WTC11 (cell line): ENCODE measurements around the gene EOMES. TPM values are rescaled to one million over a fixed set of nuclear protein-coding genes. Genes with fewer than 3 reads are reported as not detected.

Experiments used
- ATAC-seq: fragments of 200-7000 bp; cut with Tn5 transposase; 2 replicates; pipeline ENCODE4 v1.10.0; 2021; ENCODE audit warnings: mild to moderate bottlenecking, moderate library complexity
- CTCF ChIA-PET: fragments of 300-600 bp; sonication (Branson Sonifier 250); formaldehyde crosslinking; loops from one replicate; lab custom pipeline; 2021; ENCODE audit warnings: antibody characterized with exemption; lab: Charles Lee
- POLR2A ChIA-PET: fragments of 350-600 bp; sonication (Branson Sonifier 250); formaldehyde crosslinking; loops from one replicate; lab custom pipeline; 2021; ENCODE audit warnings: antibody characterized with exemption; lab: Charles Lee
- DNase-seq: peaks from one replicate; pipeline ENCODE4 v3.0.0; 2021; ENCODE audit warnings: low spot score
- H3K27ac Mint-ChIP-seq: 2 replicates; pipeline ENCODE4 v1.8.0; 2021; ENCODE audit warnings: mixed read lengths
- H3K27me3 Mint-ChIP-seq: 2 replicates; pipeline ENCODE4 v1.8.0; 2021; ENCODE audit warnings: low read depth, mild to moderate bottlenecking, moderate library complexity, mixed read lengths
- H3K36me3 Mint-ChIP-seq: 2 replicates; pipeline ENCODE4 v1.8.0; 2021; ENCODE audit warnings: mixed read lengths
- H3K4me1 Mint-ChIP-seq: 2 replicates; pipeline ENCODE4 v1.8.0; 2022; ENCODE audit warnings: mixed read lengths
- H3K4me3 Mint-ChIP-seq: 2 replicates; pipeline ENCODE4 v1.8.0; 2021; ENCODE audit warnings: mild to moderate bottlenecking, moderate library complexity, mixed read lengths
- H3K9me3 Mint-ChIP-seq: 2 replicates; pipeline ENCODE4 v1.8.0; 2021; ENCODE audit warnings: mixed read lengths
- ARID4B ChIP-seq: sonication (generic); formaldehyde crosslinking; IDR thresholded peaks from 2 replicates; pipeline ENCODE4 v1.8.0; 2023; ENCODE audit warnings: missing genetic modification reagents, mild to moderate bottlenecking, borderline replicate concordance
- ATF1 ChIP-seq: sonication (generic); formaldehyde crosslinking; IDR thresholded peaks from 2 replicates; pipeline ENCODE4 v1.8.1; 2023; ENCODE audit warnings: mild to moderate bottlenecking, moderate library complexity, missing genetic modification reagents
- CREB1 ChIP-seq: sonication (generic); formaldehyde crosslinking; IDR thresholded peaks from 2 replicates; pipeline ENCODE4 v1.8.0; 2023; ENCODE audit warnings: mild to moderate bottlenecking, missing genetic modification reagents
- CTCF ChIP-seq: fragments of 200-600 bp; IDR thresholded peaks from 2 replicates; pipeline ENCODE4 v1.8.0; 2022; ENCODE audit warnings: antibody characterized with exemption
- ERG ChIP-seq: fragments of 250-450 bp; sonication (Bioruptor Pico); IDR thresholded peaks from 2 replicates; pipeline ENCODE4 v1.8.0; 2021; ENCODE audit warnings: mild to moderate bottlenecking
- ETV6 ChIP-seq: sonication (generic); formaldehyde crosslinking; IDR thresholded peaks from 2 replicates; pipeline ENCODE4 v1.8.1; 2022; ENCODE audit warnings: mild to moderate bottlenecking, missing genetic modification reagents
- FOXK1 ChIP-seq: sonication (generic); formaldehyde crosslinking; IDR thresholded peaks from 2 replicates; pipeline ENCODE4 v1.8.0; 2022; ENCODE audit warnings: mild to moderate bottlenecking, moderate library complexity, missing genetic modification reagents
- GRHL2 ChIP-seq: fragments of 250-450 bp; sonication (Bioruptor Pico); IDR thresholded peaks from 2 replicates; pipeline ENCODE4 v1.8.0; 2022; ENCODE audit warnings: mild to moderate bottlenecking, moderate library complexity; ENCODE audit not compliant: insufficient replicate concordance, severe bottlenecking
- GTF2I ChIP-seq: fragments of 250-450 bp; sonication (Bioruptor Pico); conservative IDR thresholded peaks from 2 replicates; pipeline ENCODE4 v1.4.0; 2021; ENCODE audit warnings: mild to moderate bottlenecking
- HMGXB4 ChIP-seq: sonication (generic); formaldehyde crosslinking; IDR thresholded peaks from 2 replicates; pipeline ENCODE4 v1.8.1; 2023; ENCODE audit warnings: mild to moderate bottlenecking, moderate library complexity, missing genetic modification reagents
- JAZF1 ChIP-seq: fragments of 250-450 bp; sonication (Bioruptor Pico); IDR thresholded peaks from 2 replicates; pipeline ENCODE4 v1.9.0; 2021; ENCODE audit warnings: moderate library complexity, mild to moderate bottlenecking, inconsistent platforms
- KAT7 ChIP-seq: sonication (generic); formaldehyde crosslinking; IDR thresholded peaks from 2 replicates; pipeline ENCODE4 v1.8.1; 2023; ENCODE audit warnings: missing genetic modification reagents, mild to moderate bottlenecking, borderline replicate concordance
- MYBL2 ChIP-seq: sonication (generic); formaldehyde crosslinking; IDR thresholded peaks from 2 replicates; pipeline ENCODE4 v1.8.1; 2023; ENCODE audit warnings: mild to moderate bottlenecking, moderate library complexity, missing genetic modification reagents
- NR2C2 ChIP-seq: sonication (generic); formaldehyde crosslinking; IDR thresholded peaks from 2 replicates; pipeline ENCODE4 v1.8.0; 2022; ENCODE audit warnings: mild to moderate bottlenecking, missing genetic modification reagents
- PREB ChIP-seq: sonication (generic); formaldehyde crosslinking; IDR thresholded peaks from 2 replicates; pipeline ENCODE4 v1.8.1; 2022; ENCODE audit warnings: mild to moderate bottlenecking, missing genetic modification reagents, moderate library complexity, borderline replicate concordance
- PRRX2 ChIP-seq: fragments of 250-450 bp; sonication (Bioruptor Pico); IDR thresholded peaks from 2 replicates; pipeline ENCODE4 v1.8.0; 2021; ENCODE audit warnings: mild to moderate bottlenecking
- RORB ChIP-seq: fragments of 250-450 bp; sonication (Bioruptor Pico); IDR thresholded peaks from 2 replicates; pipeline ENCODE4 v1.9.0; 2021; ENCODE audit warnings: mild to moderate bottlenecking
- SOX15 ChIP-seq: fragments of 250-450 bp; sonication (Bioruptor Pico); IDR thresholded peaks from 2 replicates; pipeline ENCODE4 v1.9.0; 2021; ENCODE audit warnings: mild to moderate bottlenecking
- TEAD4 ChIP-seq: sonication (generic); formaldehyde crosslinking; IDR thresholded peaks from 2 replicates; pipeline ENCODE4 v1.8.0; 2022; ENCODE audit warnings: mild to moderate bottlenecking, missing genetic modification reagents
- ZBTB21 ChIP-seq: sonication (generic); formaldehyde crosslinking; IDR thresholded peaks from 2 replicates; pipeline ENCODE4 v1.8.1; 2023; ENCODE audit warnings: mild to moderate bottlenecking, missing genetic modification reagents, borderline replicate concordance
- ZNF121 ChIP-seq: sonication (generic); formaldehyde crosslinking; IDR thresholded peaks from 2 replicates; pipeline ENCODE4 v1.8.0; 2023; ENCODE audit warnings: missing genetic modification reagents
- ZNF416 ChIP-seq: fragments of 250-450 bp; sonication (Bioruptor Pico); IDR thresholded peaks from 2 replicates; pipeline ENCODE4 v1.9.0; 2021; ENCODE audit warnings: mild to moderate bottlenecking, inconsistent platforms
- ZNF512 ChIP-seq: sonication (generic); formaldehyde crosslinking; IDR thresholded peaks from 2 replicates; pipeline ENCODE4 v1.8.1; 2022; ENCODE audit warnings: missing genetic modification reagents, borderline replicate concordance
- total RNA-seq: library from RNA; stranded (reverse); gene quantifications from 3 replicates; pipeline ENCODE4 v1.2.3, GENCODE V29; 2021

The EOMES gene
- total RNA-seq, 1 experiment from 2014 or later, result 1.4 TPM

GRCh38 chr3:27679691-27680090 lies 42.4 kb downstream of the EOMES start (continued):
- TF ChIP-seq ZBTB21, result no peak

GRCh38 chr3:27678234-27678633 lies 43.9 kb downstream of the EOMES start:
- CTCF ChIA-PET, result no interaction called here
- no peak for TF ChIP-seq SOX15 (CRISPR knock-in tag)
- no peak for TF ChIP-seq FOXK1
- TF ChIP-seq MYBL2, result no peak
- TF ChIP-seq GRHL2 (CRISPR knock-in tag), result no peak
- no peak for TF ChIP-seq JAZF1 (CRISPR knock-in tag)
- TF ChIP-seq PREB (CRISPR knock-in tag), result no peak
- no peak for TF ChIP-seq ATF1 (CRISPR knock-in tag)
- TF ChIP-seq ZNF121 (CRISPR knock-in tag), result no peak
- no peak for TF ChIP-seq PRRX2 (CRISPR knock-in tag)
- TF ChIP-seq ARID4B, result no peak
- TF ChIP-seq ERG, result no peak
- no peak for TF ChIP-seq GTF2I (CRISPR knock-in tag)
- TF ChIP-seq CREB1 (CRISPR knock-in tag), result no peak
- TF ChIP-seq KAT7 (CRISPR knock-in tag), result no peak
- TF ChIP-seq TEAD4 (CRISPR knock-in tag), result no peak
- TF ChIP-seq RORB (CRISPR knock-in tag), result no peak
- no peak for TF ChIP-seq NR2C2 (CRISPR knock-in tag)

GRCh38 chr3:27677565-27677964 lies 44.6 kb downstream of the EOMES start:
- no peak overlapping the region for H3K27ac Mint-ChIP-seq
- POLR2A ChIA-PET, result no interaction called here
- TF ChIP-seq CTCF (no peak), RORB (CRISPR knock-in tag) (no peak), TEAD4 (CRISPR knock-in tag) (no peak), ZNF512 (CRISPR knock-in tag) (no peak), ETV6 (CRISPR knock-in tag) (no peak), ZNF416 (CRISPR knock-in tag) (no peak), HMGXB4 (CRISPR knock-in tag) (no peak), MYBL2 (no peak)

More at GRCh38 chr3:27678234-27678633, 43.9 kb downstream of the EOMES start:
- Mint-ChIP-seq H3K27me3 (no peaks in the 10 kb centered on the region), H3K27ac (no peak overlapping the region), H3K36me3 (no peaks in the 10 kb centered on the region), H3K4me1 (peaks cover 36% of the 10 kb centered on the region), H3K9me3 (no peaks in the 10 kb centered on the region), H3K4me3 (no peak overlapping the region)
- DNase-seq, result no peak
- POLR2A ChIA-PET, result no interaction called here
- no peak for ATAC-seq

More at GRCh38 chr3:27677565-27677964, 44.6 kb downstream of the EOMES start:
- Mint-ChIP-seq H3K36me3 (no peaks in the 10 kb centered on the region), H3K27me3 (no peaks in the 10 kb centered on the region), H3K4me1 (peaks cover 37% of the 10 kb centered on the region), H3K9me3 (no peaks in the 10 kb centered on the region), H3K4me3 (no peak overlapping the region)
- no peak for ATAC-seq
- DNase-seq, result no peak
- CTCF ChIA-PET, result no interaction called here
